Measurements from ENCODE around the gene ZNF653. TPM values are rescaled to one million over a fixed set of nuclear protein-coding genes. Genes with fewer than 3 reads are reported as not detected.

The ZNF653 gene
- polyA plus RNA-seq (ENCODE audit: insufficient read length in 10 of 10): 1 to 10 TPM; 3.6 to 7.0 (median 5.9) TPM
- long read RNA-seq, donor 1, partial matches to known transcripts: 0 of 2 reads
- long read RNA-seq, donor 1, other reads (novel, unspliced or antisense): 0 of 2 reads
- long read RNA-seq, donor 2: 0 reads
- long read RNA-seq, donor 3: 0 reads
- long read RNA-seq, donor 4, partial matches to known transcripts: 0 of 1 reads
- long read RNA-seq, donor 4, other reads (novel, unspliced or antisense): 0 of 1 reads
- long read RNA-seq, donor 5: 0 reads
- long read RNA-seq, donor 6: 0 reads
- long read RNA-seq, donor 7: 0 reads
- long read RNA-seq, donor 8: 0 reads
- long read RNA-seq, donor 9: 0 reads

- peak; percentile 96 to 98 (median 98) for DNase-seq
These were observed at the start of gene ZNF653 for GRCh38 chr19:11505504-11506100. Gene ZNF653 (minus strand): TSS chr19:11505839. CDS start chr19:11505786, 53 bp downstream.

DNA sequence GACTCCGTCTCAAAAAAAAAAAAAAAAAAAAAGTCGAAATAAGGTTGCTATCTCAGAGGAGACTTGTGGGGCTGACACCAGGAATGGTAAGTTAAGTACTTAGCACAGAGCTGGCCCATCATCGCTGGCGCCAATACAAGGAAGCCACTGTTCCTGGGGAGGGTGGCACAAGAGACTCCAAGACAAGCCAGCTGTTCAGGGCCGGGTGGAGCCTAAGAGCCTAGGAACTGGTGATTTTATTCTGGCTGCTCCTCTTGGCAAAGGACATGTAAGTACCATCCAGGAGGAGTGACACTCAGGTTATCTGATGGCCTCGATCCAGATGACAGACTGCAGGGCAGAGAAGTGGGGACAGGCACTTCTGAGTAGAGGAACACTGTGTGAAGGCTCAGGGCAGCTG, 49.6 kb upstream of the ZNF653 start:
- no peak for DNase-seq

DNA sequence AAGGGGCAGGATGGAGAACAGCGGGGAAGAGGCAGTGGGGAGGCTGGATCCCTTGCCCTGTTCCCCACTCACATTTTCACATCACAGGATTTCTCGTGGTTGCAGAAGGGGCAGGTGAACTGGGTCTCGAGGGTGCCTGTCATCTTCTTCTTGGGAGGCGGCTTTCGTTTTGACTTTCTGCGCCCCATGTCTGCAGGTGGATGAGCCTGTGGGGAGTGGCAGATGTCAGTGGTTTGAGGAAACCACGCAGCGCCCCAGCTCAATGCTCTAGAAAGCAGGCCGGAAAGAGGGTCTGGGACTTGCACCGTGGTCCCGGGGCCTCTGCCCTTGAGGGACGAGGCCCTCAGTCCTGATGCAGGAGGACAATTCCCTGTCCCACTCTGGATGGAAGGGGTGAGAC, 48.5 kb upstream of the ZNF653 start:
- DNase-seq: no peak

GRCh38 chr19:11552666-11553372, 47.2 kb upstream of the ZNF653 start:
- no peak for DNase-seq

DNA sequence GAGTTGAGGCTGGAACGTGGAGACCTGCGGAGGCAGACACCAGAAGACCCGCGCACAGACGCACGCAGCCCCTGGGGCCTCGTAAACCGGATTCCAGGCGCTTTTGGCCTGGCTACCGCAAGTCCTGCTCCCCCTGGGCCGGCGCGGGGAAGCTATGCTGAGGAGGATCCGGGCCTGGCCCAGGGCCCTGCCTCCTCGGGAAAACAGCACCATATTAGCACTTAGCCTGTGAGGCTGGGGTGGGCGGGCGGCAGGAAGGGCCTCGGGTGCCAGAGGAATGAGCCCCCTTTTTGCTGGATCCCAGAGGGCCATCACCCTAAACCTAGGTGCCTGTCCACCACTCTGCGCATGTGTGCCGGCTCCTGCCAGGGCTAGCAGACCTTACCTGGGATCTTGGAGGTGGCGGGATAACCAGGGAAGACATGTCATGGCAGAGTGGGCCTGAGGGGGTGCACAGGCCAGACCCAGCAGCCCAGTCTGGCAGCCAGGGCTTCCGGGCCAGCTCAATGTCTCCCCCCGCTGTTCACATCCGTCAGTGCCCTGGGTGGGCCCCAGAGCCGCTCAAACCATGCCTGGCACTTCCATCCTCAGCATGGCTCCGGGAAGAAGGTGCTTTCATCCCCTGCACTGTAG, 46.1 kb upstream of the ZNF653 start:
- peak in 1 of 3 donors; percentile 44 for DNase-seq

DNA sequence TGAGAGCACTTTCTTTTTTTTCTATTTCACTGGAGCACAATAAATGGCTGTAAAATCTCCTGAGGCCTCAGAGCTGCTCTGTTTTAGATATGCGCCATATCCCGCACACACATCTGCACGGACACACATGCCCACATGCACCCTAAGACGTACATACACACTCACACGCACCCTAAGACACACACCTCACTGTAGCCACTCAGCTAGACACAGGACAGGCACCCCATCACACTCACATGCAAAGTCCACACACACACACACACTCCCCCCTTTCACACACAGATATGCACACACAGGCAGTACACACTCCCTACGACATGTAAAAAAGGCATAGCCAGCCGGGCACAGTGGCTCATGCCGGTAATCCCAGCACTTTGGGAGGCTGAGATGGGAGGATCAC, 44.6 kb upstream of the ZNF653 start:
- DNase-seq: no peak

- no peak for DNase-seq
These were observed 43.8 kb upstream of the ZNF653 start for GRCh38 chr19:11549386-11549953.

- no peak for DNase-seq
These were observed 42.5 kb upstream of the ZNF653 start for GRCh38 chr19:11547929-11548700.

DNA sequence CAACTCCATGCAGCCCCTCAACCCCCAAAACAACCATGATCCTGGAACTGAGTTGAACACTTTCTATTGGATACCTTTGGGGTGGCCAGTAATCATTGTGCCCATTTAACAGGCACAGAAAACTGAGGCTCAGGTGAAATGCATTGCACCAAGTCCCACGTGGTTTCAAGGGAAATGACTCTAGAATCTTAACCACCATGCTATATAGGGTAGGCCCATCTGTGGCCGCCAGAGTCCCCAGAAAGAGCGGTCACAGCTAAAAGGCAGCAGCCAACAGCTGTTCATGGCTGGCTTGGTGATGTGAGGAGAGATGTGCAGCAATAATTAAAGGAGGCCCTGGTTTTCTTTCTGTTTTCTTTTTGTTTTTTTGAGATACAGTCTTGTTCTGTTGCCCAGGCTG, 35.6 kb upstream of the ZNF653 start:
- no peak for DNase-seq

GRCh38 chr19:11540645-11541044, 35.0 kb upstream of the ZNF653 start:
- DNase-seq: no peak

DNA sequence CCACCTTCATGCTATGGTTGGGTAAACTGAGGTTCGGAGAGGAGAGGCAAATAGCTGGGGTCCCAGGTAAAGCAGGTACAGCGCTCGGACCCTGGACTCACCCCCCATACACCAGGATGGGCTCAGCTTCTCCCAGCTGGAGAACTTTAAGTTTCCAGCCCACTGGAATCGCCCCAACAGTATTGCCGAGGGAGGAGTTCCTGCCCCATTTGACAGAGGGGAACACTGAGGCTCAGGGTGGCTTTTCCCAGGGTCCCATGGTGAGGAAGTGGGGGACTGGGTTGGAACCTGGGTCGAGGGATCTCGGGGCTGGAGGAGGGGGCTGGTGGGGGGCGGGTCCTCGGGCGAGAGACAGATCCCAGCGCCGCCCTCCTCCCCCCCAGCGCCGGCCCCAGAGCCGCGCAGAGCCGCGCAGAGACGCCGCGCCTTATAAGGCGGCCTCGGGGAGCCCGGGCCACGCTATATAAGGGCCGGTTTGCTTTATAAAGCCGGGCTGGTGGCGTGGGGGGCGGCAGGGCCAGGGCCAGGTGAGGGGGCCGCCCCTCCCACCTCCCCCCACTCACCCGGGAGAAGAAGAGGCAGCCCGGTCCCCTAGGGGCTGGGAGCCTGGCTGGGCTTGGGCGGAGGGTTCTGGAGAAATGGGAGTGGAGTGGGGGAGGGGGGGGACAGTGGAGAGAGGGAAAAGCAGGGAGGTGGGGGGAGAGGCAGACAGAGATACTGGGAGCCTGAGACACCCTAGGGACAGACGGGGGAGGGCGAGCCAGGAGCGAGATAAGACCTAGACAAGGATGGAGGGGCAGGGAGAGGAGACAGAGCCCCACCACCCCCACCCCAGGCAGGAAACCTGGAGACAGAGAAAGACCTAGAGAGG, 34.1 kb upstream of the ZNF653 start:
- peak in 2 of 3 donors; percentile 61 to 65 for DNase-seq

GRCh38 chr19:11538232-11539036, 32.8 kb upstream of the ZNF653 start, which contains the start of gene CNN1:
Gene CNN1 (plus strand): TSS chr19:11538851. CDS start chr19:11538928, 77 bp downstream.
- peak; percentile 84 to 91 (median 90) for DNase-seq

GRCh38 chr19:11535792-11536595, 30.4 kb upstream of the ZNF653 start:
- DNase-seq: peak; percentile 84 to 89 (median 87)

- DNase-seq: peak in 1 of 3 donors; percentile 42
These were observed 29.3 kb upstream of the ZNF653 start for GRCh38 chr19:11534948-11535347.

- no peak for DNase-seq
These were observed 28.9 kb upstream of the ZNF653 start for GRCh38 chr19:11534538-11534937.

DNA sequence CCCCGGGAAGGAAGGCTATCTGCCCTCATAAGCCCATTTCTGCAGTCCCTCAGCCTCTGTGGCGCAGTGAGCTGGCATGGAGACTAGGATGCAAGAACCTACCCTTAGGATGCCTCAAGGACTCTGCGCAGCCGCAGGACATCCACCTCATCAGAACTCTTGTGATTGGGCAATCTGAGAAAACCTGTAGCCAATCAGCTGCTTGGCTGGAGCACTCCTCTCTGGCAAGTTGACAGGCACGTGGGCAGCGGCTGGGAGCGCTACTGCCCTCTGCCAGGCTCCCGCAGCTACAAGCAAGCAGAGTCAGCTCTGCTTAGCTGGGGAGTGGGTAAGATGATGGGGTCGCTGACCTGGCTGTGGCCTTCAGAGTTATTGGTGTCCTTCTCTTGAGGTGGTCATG, 24.8 kb upstream of the ZNF653 start:
- peak; percentile 48 to 68 (median 52) for DNase-seq

DNA sequence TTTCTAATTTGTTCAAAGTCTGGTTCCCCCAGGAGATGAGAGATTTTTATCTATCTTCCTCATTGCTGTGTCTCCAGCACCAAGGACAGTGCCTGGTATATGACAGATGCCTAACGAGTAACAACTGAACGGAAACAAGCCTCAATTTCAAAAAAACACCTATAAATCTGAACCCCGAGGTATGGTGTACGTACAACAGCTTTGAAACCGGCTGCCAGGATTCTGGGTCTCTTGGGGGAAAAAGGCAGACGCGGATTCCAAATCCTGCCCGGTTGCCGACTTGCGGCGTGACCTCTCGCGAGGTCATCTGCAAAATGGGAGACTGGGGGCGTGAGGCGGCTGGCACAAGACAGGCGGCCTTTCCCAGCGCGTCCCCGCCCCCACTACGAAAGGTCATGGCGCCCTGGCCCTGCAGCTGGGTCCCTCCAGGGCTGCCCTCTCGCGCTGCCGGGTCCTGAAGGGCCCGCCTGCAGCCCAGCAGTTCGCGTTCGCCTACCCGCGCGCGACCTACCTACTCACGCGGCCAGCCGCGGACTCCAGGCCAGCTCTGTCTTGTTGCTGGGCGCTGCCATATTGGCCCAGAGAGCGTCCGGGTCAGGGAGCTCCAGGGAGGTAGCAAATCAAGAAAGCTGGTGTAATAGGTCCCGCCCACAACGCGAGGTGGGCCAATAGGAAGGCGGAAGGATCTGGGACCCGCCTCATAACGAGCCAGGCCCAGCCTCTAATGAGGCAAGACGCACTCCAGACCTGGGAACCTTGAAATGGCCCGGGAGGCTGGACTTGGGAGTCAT, 23.1 kb upstream of the ZNF653 start, which contains the start of gene ECSIT:
Gene ECSIT (minus strand): TSS at position 584 of the 791 bp plus-strand sequence. CDS start 9,964 bp downstream, outside the sequence.
- peak; percentile 98 to 99 (median 98) for DNase-seq

Measured in muscle of back (tissue), 13 donors.